ENCODE data around the gene THAP11.

DNA sequence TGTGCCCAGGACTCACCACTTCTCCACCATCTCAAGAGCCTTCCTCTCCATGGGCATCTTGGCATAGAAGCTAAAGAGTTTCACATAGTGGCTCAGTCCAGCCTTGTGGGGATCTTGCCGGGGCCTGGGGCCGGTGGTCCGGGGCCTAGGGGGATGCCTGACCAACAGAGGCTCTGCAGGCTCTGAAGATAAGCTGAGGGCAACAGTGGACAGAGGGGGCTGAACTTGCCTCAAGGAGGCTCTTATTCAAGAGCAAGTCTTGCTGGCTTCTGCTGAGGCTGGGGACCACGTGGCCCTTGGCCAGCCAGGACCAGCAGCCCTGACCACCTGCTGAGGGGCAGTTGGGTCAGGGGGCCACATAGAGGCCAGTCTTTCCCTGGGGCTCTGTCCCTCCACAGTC lies 13.5 kb upstream of the THAP11 start:
- TF ChIP-seq CTCF (IDR thresholded peaks at IDR 0.05) (no peak), POLR2AphosphoS5 (IDR thresholded peaks at IDR 0.05) (no peak), EP300 (IDR thresholded peaks at IDR 0.05) (no peak)
